ENCODE measurements around the gene PIBF1.
"Not testable (repeated sequence)": the region's sequence is repeated elsewhere in the genome, so short reads cannot be mapped to it uniquely, and the experiment has no call there.

PIBF1 gene

DNA sequence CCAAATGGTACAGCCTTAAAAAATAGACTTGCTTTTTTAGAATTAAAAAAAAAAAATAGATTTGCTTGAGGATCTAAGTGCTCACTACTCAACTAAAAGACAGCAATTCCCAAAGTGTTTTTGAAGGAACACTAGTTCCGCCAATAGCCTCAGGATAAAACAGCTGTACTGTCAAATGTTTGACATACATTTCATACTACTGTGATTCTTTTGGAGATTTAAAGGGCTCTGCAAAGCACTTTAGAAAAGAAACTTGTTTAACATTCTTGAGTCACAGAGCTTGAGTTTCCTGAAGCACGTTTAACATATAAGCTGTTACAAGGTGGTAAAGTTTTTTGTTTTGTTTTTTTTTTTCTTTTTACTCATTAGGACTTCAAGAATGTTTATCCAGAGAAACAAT, 253.7 kb downstream of the PIBF1 start:
- H3K9ac ChIP-seq (ENCODE audit: low read depth, low read length), result no peak overlapping the region
- no peaks in the 10 kb centered on the region for H3K27me3 ChIP-seq (ENCODE audit: insufficient read depth, low read length)
- H3K27ac ChIP-seq (ENCODE audit: low read length), result no peak overlapping the region
- H3K36me3 ChIP-seq (ENCODE audit: insufficient read depth, low read depth, low read length), result no peaks in the 10 kb centered on the region
- peaks cover 21% of the 10 kb centered on the region for H3K4me1 ChIP-seq (ENCODE audit: insufficient read depth, low read length)
- no peak overlapping the region for H3K4me3 ChIP-seq (ENCODE audit: low read length)
- no peaks in the 10 kb centered on the region for H3K9me3 ChIP-seq (ENCODE audit: insufficient read depth, low read depth, low read length)

- Histone ChIP-seq H3K9me3 (ENCODE audit: insufficient read depth, low read depth, low read length) (no peaks in the 10 kb centered on the region), H3K4me1 (ENCODE audit: insufficient read depth, low read length) (peaks cover 22% of the 10 kb centered on the region), H3K9ac (ENCODE audit: low read depth, low read length) (no peak overlapping the region), H3K4me3 (ENCODE audit: low read length) (no peak overlapping the region), H3K27ac (ENCODE audit: low read length) (no peak overlapping the region), H3K36me3 (ENCODE audit: insufficient read depth, low read depth, low read length) (no peaks in the 10 kb centered on the region), H3K27me3 (ENCODE audit: insufficient read depth, low read length) (no peaks in the 10 kb centered on the region)
Observed at GRCh38 chr13:73036566-73036965, 254.6 kb downstream of the PIBF1 start.

GRCh38 chr13:73038064-73038463, 256.1 kb downstream of the PIBF1 start:
- Histone ChIP-seq H3K36me3 (ENCODE audit: insufficient read depth, low read depth, low read length) (no peaks in the 10 kb centered on the region), H3K4me3 (ENCODE audit: low read length) (no peak overlapping the region), H3K4me1 (ENCODE audit: insufficient read depth, low read length) (peaks cover 22% of the 10 kb centered on the region), H3K9ac (ENCODE audit: low read depth, low read length) (no peak overlapping the region), H3K27me3 (ENCODE audit: insufficient read depth, low read length) (no peaks in the 10 kb centered on the region), H3K9me3 (ENCODE audit: insufficient read depth, low read depth, low read length) (no peaks in the 10 kb centered on the region), H3K27ac (ENCODE audit: low read length) (no peak overlapping the region)

- Histone ChIP-seq H3K27me3 (ENCODE audit: insufficient read depth, low read length) (no peaks in the 10 kb centered on the region), H3K36me3 (ENCODE audit: insufficient read depth, low read depth, low read length) (no peaks in the 10 kb centered on the region), H3K9ac (ENCODE audit: low read depth, low read length) (no peak overlapping the region), H3K4me1 (ENCODE audit: insufficient read depth, low read length) (peaks cover 22% of the 10 kb centered on the region), H3K4me3 (ENCODE audit: low read length) (no peak overlapping the region), H3K27ac (ENCODE audit: low read length) (no peak overlapping the region), H3K9me3 (ENCODE audit: insufficient read depth, low read depth, low read length) (no peaks in the 10 kb centered on the region)
Observed at GRCh38 chr13:73039201-73040108, 257.5 kb downstream of the PIBF1 start.

GRCh38 chr13:73040484-73040883, 258.6 kb downstream of the PIBF1 start:
- no peaks in the 10 kb centered on the region for H3K36me3 ChIP-seq (ENCODE audit: insufficient read depth, low read depth, low read length)
- H3K27me3 ChIP-seq (ENCODE audit: insufficient read depth, low read length), result no peaks in the 10 kb centered on the region
- H3K4me1 ChIP-seq (ENCODE audit: insufficient read depth, low read length), result peaks cover 19% of the 10 kb centered on the region
- no peak overlapping the region for H3K27ac ChIP-seq (ENCODE audit: low read length)
- no peak overlapping the region for H3K9ac ChIP-seq (ENCODE audit: low read depth, low read length)
- H3K4me3 ChIP-seq (ENCODE audit: low read length), result no peak overlapping the region
- no peaks in the 10 kb centered on the region for H3K9me3 ChIP-seq (ENCODE audit: insufficient read depth, low read depth, low read length)

DNA sequence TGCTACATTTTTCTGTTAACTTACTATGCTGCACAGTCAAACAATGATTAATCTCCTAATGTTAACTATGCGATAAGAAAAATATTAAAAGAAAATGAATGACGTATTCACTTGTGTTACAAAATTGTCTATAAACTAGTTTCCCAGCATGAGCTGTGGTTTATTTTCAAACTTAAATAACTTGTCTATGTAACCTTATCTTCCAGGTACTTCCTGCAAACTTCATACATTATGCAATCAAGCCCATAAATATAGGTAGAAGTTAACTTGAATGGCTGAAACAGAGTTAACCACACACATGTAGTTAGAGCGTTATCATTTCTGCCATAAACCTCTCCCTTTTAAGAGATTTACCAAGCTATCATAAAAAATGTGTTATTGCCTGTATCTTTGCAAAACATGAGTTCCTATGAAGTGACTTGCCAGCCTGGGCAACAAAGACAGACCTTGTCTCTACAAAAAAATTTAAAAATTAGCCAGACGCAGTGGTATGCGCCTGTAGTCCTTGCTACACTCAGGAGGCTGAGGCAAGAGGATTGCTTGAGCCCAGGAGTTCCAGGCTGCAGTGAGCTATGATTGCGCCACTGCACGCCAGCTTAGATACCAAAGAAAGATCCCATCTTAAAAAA, 259.1 kb downstream of the PIBF1 start:
- H3K9ac ChIP-seq (ENCODE audit: low read depth, low read length), result no peak overlapping the region
- H3K4me1 ChIP-seq (ENCODE audit: insufficient read depth, low read length), result peaks cover 16% of the 10 kb centered on the region

GRCh38 chr13:73045031-73045430, 263.1 kb downstream of the PIBF1 start:
- Histone ChIP-seq H3K27ac (ENCODE audit: low read length) (no peak overlapping the region), H3K4me1 (ENCODE audit: insufficient read depth, low read length) (peaks cover 7% of the 10 kb centered on the region), H3K27me3 (ENCODE audit: insufficient read depth, low read length) (no peaks in the 10 kb centered on the region), H3K4me3 (ENCODE audit: low read length) (no peak overlapping the region), H3K36me3 (ENCODE audit: insufficient read depth, low read depth, low read length) (no peaks in the 10 kb centered on the region), H3K9me3 (ENCODE audit: insufficient read depth, low read depth, low read length) (no peaks in the 10 kb centered on the region), H3K9ac (ENCODE audit: low read depth, low read length) (no peak overlapping the region)

More for the DNA sequence above, 259.1 kb downstream of the PIBF1 start:
- no peak overlapping the region for H3K27ac ChIP-seq (ENCODE audit: low read length)
- no peaks in the 10 kb centered on the region for H3K9me3 ChIP-seq (ENCODE audit: insufficient read depth, low read depth, low read length)
- no peak overlapping the region for H3K4me3 ChIP-seq (ENCODE audit: low read length)
- no peaks in the 10 kb centered on the region for H3K36me3 ChIP-seq (ENCODE audit: insufficient read depth, low read depth, low read length)
- H3K27me3 ChIP-seq (ENCODE audit: insufficient read depth, low read length), result no peaks in the 10 kb centered on the region

DNA sequence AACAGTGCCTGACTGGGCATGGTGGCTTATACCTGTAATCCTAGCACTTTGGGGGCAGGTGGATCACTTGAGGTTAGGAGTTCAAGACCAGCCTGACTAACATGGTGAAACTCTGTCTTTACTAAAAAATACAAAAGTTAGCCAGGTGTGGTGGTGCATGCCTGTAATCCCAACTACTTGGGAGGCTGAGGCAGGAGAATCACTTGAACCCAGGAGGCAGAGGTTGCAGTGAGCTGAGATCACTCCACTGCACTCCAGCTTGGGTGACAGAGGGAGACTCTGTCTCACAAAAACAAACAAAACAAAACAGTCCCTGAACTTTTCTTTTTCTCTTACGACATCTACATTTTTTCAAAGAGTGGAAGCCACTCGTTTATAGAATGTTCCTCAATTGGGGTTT, 266.7 kb downstream of the PIBF1 start:
- H3K36me3 ChIP-seq (ENCODE audit: insufficient read depth, low read depth, low read length); H3K27ac ChIP-seq (ENCODE audit: low read length); H3K4me3 ChIP-seq (ENCODE audit: low read length); H3K27me3 ChIP-seq (ENCODE audit: insufficient read depth, low read length); H3K9me3 ChIP-seq (ENCODE audit: insufficient read depth, low read depth, low read length); H3K4me1 ChIP-seq (ENCODE audit: insufficient read depth, low read length); H3K9ac ChIP-seq (ENCODE audit: low read depth, low read length): not testable (repeated sequence)

GRCh38 chr13:73054712-73055111, 272.8 kb downstream of the PIBF1 start:
- H3K27me3 ChIP-seq (ENCODE audit: insufficient read depth, low read length), result peaks cover 26% of the 10 kb centered on the region
- no peak overlapping the region for H3K4me3 ChIP-seq (ENCODE audit: low read length)
- H3K27ac ChIP-seq (ENCODE audit: low read length), result no peak overlapping the region
- H3K4me1 ChIP-seq (ENCODE audit: insufficient read depth, low read length), result peaks cover 17% of the 10 kb centered on the region
- no peaks in the 10 kb centered on the region for H3K36me3 ChIP-seq (ENCODE audit: insufficient read depth, low read depth, low read length)
- no peak overlapping the region for H3K9ac ChIP-seq (ENCODE audit: low read depth, low read length)
- H3K9me3 ChIP-seq (ENCODE audit: insufficient read depth, low read depth, low read length), result no peaks in the 10 kb centered on the region

- no peak overlapping the region for H3K9ac ChIP-seq (ENCODE audit: low read depth, low read length)
- H3K27me3 ChIP-seq (ENCODE audit: insufficient read depth, low read length), result peaks cover 39% of the 10 kb centered on the region
- no peaks in the 10 kb centered on the region for H3K36me3 ChIP-seq (ENCODE audit: insufficient read depth, low read depth, low read length)
- no peak overlapping the region for H3K4me3 ChIP-seq (ENCODE audit: low read length)
- no peak overlapping the region for H3K27ac ChIP-seq (ENCODE audit: low read length)
- H3K4me1 ChIP-seq (ENCODE audit: insufficient read depth, low read length), result peaks cover 17% of the 10 kb centered on the region
- H3K9me3 ChIP-seq (ENCODE audit: insufficient read depth, low read depth, low read length), result no peaks in the 10 kb centered on the region
Observed at GRCh38 chr13:73055813-73056564, 274.1 kb downstream of the PIBF1 start.

GRCh38 chr13:73056565-73056962, 274.6 kb downstream of the PIBF1 start:
- Histone ChIP-seq H3K27ac (ENCODE audit: low read length) (no peak overlapping the region), H3K4me3 (ENCODE audit: low read length) (no peak overlapping the region), H3K9me3 (ENCODE audit: insufficient read depth, low read depth, low read length) (no peaks in the 10 kb centered on the region), H3K27me3 (ENCODE audit: insufficient read depth, low read length) (peaks cover 44% of the 10 kb centered on the region), H3K4me1 (ENCODE audit: insufficient read depth, low read length) (peaks cover 17% of the 10 kb centered on the region), H3K9ac (ENCODE audit: low read depth, low read length) (no peak overlapping the region), H3K36me3 (ENCODE audit: insufficient read depth, low read depth, low read length) (no peaks in the 10 kb centered on the region)
